ENCODE data around the gene MAP1B.
"Not testable (repeated sequence)": the region's sequence is repeated elsewhere in the genome, so short reads cannot be mapped to it uniquely, and the experiment has no call there.

Gene MAP1B

DNA sequence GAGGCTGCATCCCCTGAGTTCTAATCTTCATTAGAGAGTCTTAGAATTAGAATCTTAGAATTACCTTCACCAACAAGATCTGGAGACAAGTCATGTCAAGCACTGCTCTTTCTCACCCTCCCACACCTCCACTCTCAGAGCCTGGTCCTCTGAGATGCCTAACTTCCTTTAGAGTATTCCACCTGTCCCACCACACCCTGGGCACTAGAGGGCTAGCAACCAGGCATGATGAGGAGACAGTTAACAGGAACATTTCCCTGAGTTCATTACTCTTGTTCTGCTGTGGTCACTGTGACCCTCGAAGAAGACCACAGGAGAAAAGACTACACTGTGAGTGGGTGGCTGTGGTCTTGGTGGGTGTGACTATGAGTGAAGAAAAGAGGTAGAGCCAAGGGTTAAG, 25.2 kb upstream of the MAP1B start:
- peak; percentile 22 for ATAC-seq
- Mint-ChIP-seq H3K36me3 (no peaks in the 10 kb centered on the region), H3K27me3 (peaks cover 51% of the 10 kb centered on the region), H3K4me3 (no peak overlapping the region), H3K4me1 (no peaks in the 10 kb centered on the region), H3K9me3 (no peaks in the 10 kb centered on the region), H3K27ac (no peak overlapping the region)

- Mint-ChIP-seq H3K4me3 (no peak overlapping the region), H3K36me3 (no peaks in the 10 kb centered on the region), H3K9me3 (no peaks in the 10 kb centered on the region), H3K27ac (no peak overlapping the region), H3K4me1 (no peaks in the 10 kb centered on the region), H3K27me3 (peaks cover 31% of the 10 kb centered on the region)
- ATAC-seq: no peak
These were observed 22.4 kb upstream of the MAP1B start for GRCh38 chr5:72084876-72085275.

- H3K27ac Mint-ChIP-seq: no peak overlapping the region
- H3K9me3 Mint-ChIP-seq: no peaks in the 10 kb centered on the region
- peaks cover 28% of the 10 kb centered on the region for H3K27me3 Mint-ChIP-seq
- no peaks in the 10 kb centered on the region for H3K4me1 Mint-ChIP-seq
- ATAC-seq: no peak
- no peak overlapping the region for H3K4me3 Mint-ChIP-seq
- H3K36me3 Mint-ChIP-seq: no peaks in the 10 kb centered on the region
These were observed 22.0 kb upstream of the MAP1B start for GRCh38 chr5:72085319-72085718.

- H3K4me3 Mint-ChIP-seq: not testable (repeated sequence)
These were observed 17.6 kb upstream of the MAP1B start for GRCh38 chr5:72089713-72090112.

DNA sequence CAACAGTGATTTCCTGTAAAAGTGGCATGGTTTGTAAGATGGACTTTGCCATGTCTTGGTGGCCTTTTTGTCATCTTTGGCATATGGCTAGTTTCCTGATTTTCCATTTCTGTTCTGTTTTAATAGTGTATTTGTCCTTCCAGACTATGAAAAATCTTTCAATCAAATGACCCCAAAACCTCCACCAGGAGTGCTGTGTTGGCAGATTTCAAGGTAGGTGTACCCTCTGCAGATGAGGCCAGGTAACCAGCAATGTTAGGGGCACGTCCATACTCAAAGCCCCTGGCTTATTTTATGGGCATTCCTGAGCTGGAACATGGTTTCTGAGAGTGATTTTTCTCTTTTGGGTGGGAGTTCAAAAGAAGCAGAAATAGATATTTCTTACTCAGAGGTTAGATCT, 15.2 kb upstream of the MAP1B start:
- no peaks in the 10 kb centered on the region for H3K4me1 Mint-ChIP-seq
- H3K36me3 Mint-ChIP-seq: no peaks in the 10 kb centered on the region
- H3K4me3 Mint-ChIP-seq: no peak overlapping the region
- H3K9me3 Mint-ChIP-seq: no peaks in the 10 kb centered on the region
- H3K27ac Mint-ChIP-seq: no peak overlapping the region
- H3K27me3 Mint-ChIP-seq: peaks cover 12% of the 10 kb centered on the region
- ATAC-seq: no peak

More at GRCh38 chr5:72089713-72090112, 17.6 kb upstream of the MAP1B start:
- not testable (repeated sequence) for H3K9me3 Mint-ChIP-seq, H3K27ac Mint-ChIP-seq, ATAC-seq, H3K4me1 Mint-ChIP-seq, H3K36me3 Mint-ChIP-seq
- H3K27me3 Mint-ChIP-seq: peaks cover 14% of the 10 kb centered on the region

GRCh38 chr5:72093217-72093616, 14.1 kb upstream of the MAP1B start:
- Mint-ChIP-seq H3K4me3 (no peak overlapping the region), H3K27me3 (peaks cover 12% of the 10 kb centered on the region), H3K36me3 (no peaks in the 10 kb centered on the region), H3K9me3 (peaks cover 3% of the 10 kb centered on the region), H3K4me1 (no peaks in the 10 kb centered on the region), H3K27ac (no peak overlapping the region)
- no peak for ATAC-seq

DNA sequence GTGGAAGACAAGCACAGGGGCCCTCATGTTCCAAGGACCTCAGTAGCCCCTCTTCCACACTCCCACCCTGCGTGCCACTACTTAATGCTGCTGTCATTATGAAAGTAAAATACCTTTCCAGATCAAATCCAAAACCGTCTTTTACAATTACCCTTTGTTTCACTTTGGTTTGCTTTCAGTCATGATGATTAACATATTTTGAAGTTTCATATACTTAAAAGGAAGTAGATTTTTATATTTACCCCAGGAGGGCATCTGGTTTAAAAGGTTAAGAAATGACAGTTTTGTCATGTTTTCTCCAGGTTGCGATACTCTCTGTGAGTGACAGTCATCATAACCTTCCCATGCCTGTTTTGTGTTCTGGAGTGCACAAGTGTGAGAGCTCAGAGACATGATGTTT, 13.5 kb upstream of the MAP1B start:
- peaks cover 12% of the 10 kb centered on the region for H3K27me3 Mint-ChIP-seq
- no peak for ATAC-seq

GRCh38 chr5:72096602-72097188, 10.6 kb upstream of the MAP1B start:
- Mint-ChIP-seq H3K27ac (no peak overlapping the region), H3K4me3 (no peak overlapping the region), H3K27me3 (peaks cover 28% of the 10 kb centered on the region), H3K9me3 (peaks cover 3% of the 10 kb centered on the region), H3K36me3 (no peaks in the 10 kb centered on the region), H3K4me1 (no peaks in the 10 kb centered on the region)
- ATAC-seq: no peak

More for the DNA sequence above, 13.5 kb upstream of the MAP1B start:
- H3K9me3 Mint-ChIP-seq: peaks cover 3% of the 10 kb centered on the region
- no peaks in the 10 kb centered on the region for H3K36me3 Mint-ChIP-seq
- no peak overlapping the region for H3K4me3 Mint-ChIP-seq
- H3K27ac Mint-ChIP-seq: no peak overlapping the region
- no peaks in the 10 kb centered on the region for H3K4me1 Mint-ChIP-seq

- Mint-ChIP-seq H3K27ac (no peak overlapping the region), H3K4me1 (peaks cover 4% of the 10 kb centered on the region), H3K9me3 (peaks cover 3% of the 10 kb centered on the region), H3K4me3 (no peak overlapping the region), H3K27me3 (peaks cover 35% of the 10 kb centered on the region), H3K36me3 (no peaks in the 10 kb centered on the region)
- no peak for ATAC-seq
These were observed 5.4 kb upstream of the MAP1B start for GRCh38 chr5:72101828-72102227.

DNA sequence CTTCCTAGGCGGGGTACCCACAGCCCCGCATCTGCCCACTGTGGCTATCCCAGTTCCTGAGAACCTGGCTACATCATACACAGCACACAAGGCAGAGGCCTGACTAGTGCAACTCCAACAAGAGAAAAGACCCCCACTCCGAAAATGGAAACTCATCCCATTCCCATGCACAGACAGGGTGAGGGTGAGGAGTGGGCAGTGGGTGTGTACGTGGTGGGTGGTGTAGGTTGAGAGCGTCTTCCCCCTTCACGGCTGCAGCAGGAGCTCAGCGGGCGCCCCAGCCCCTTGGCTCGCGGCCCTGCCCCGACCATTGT, 501 bp upstream of the MAP1B start:
- ATAC-seq: no peak
- peak overlapping the region; percentile 68 for H3K4me3 Mint-ChIP-seq
- H3K27ac Mint-ChIP-seq: no peak overlapping the region
- H3K9me3 Mint-ChIP-seq: no peaks in the 10 kb centered on the region
- H3K27me3 Mint-ChIP-seq: peaks cover 62% of the 10 kb centered on the region
- peaks cover 22% of the 10 kb centered on the region for H3K4me1 Mint-ChIP-seq
- H3K36me3 Mint-ChIP-seq: no peaks in the 10 kb centered on the region

GRCh38 chr5:72107901-72108201, 576 bp downstream of the MAP1B start:
- peak overlapping the region; percentile 68 for H3K4me3 Mint-ChIP-seq
- peaks cover 22% of the 10 kb centered on the region for H3K4me1 Mint-ChIP-seq
- peak; percentile 32 for ATAC-seq
- H3K9me3 Mint-ChIP-seq: no peaks in the 10 kb centered on the region
- no peak overlapping the region for H3K27ac Mint-ChIP-seq
- H3K36me3 Mint-ChIP-seq: no peaks in the 10 kb centered on the region
- peaks cover 58% of the 10 kb centered on the region for H3K27me3 Mint-ChIP-seq

- H3K4me1 Mint-ChIP-seq: peaks cover 22% of the 10 kb centered on the region
- peaks cover 58% of the 10 kb centered on the region for H3K27me3 Mint-ChIP-seq
- no peak overlapping the region for H3K27ac Mint-ChIP-seq
- H3K9me3 Mint-ChIP-seq: no peaks in the 10 kb centered on the region
- no peaks in the 10 kb centered on the region for H3K36me3 Mint-ChIP-seq
- H3K4me3 Mint-ChIP-seq: peak overlapping the region; percentile 88
- ATAC-seq: peak; percentile 45
These were observed 1.2 kb downstream of the MAP1B start for GRCh38 chr5:72108202-72109061.

GRCh38 chr5:72109062-72109411, 1.8 kb downstream of the MAP1B start:
- H3K36me3 Mint-ChIP-seq: no peaks in the 10 kb centered on the region
- H3K27ac Mint-ChIP-seq: no peak overlapping the region
- H3K27me3 Mint-ChIP-seq: peaks cover 58% of the 10 kb centered on the region
- peaks cover 22% of the 10 kb centered on the region for H3K4me1 Mint-ChIP-seq
- H3K9me3 Mint-ChIP-seq: no peaks in the 10 kb centered on the region
- ATAC-seq: no peak
- peak overlapping the region; percentile 88 for H3K4me3 Mint-ChIP-seq

GRCh38 chr5:72109625-72110024, 2.4 kb downstream of the MAP1B start:
- ATAC-seq: no peak
- peaks cover 22% of the 10 kb centered on the region for H3K4me1 Mint-ChIP-seq
- H3K27ac Mint-ChIP-seq: no peak overlapping the region

DNA sequence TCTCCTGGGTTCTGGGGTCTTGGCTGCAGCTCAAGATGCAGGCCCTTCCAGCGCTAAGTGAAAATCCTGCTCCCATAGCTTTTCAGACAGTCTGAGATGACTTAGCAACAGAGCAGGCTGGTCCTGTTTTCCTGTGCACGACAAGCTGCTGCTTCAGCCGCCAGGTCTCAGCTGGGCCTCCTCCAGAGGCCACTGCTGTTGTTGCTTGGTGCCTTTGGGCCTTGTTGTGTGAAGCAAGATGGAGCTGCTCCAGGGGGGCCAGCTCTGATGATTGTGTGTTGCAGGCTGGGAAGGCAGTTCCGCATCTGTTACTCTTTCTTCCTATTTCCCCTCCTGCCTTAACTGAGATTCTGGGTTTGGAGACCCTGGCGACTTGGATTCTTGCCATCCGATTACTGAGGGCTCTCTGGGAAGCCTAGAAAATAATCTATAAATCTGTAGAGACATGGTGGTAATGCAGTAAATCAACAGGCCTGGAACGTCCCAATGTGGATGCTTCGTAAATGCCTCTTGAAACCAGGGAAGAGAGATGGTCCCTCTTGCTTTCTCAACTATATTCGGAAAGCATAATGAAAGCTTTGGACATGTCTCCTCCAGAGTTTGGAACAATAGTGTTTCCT, 3.2 kb downstream of the MAP1B start:
- ATAC-seq: no peak
- Mint-ChIP-seq H3K9me3 (no peaks in the 10 kb centered on the region), H3K27me3 (peaks cover 58% of the 10 kb centered on the region), H3K4me1 (peaks cover 22% of the 10 kb centered on the region), H3K36me3 (no peaks in the 10 kb centered on the region), H3K4me3 (no peak overlapping the region), H3K27ac (no peak overlapping the region)

More at GRCh38 chr5:72109625-72110024, 2.4 kb downstream of the MAP1B start:
- Mint-ChIP-seq H3K9me3 (no peaks in the 10 kb centered on the region), H3K27me3 (peaks cover 58% of the 10 kb centered on the region), H3K36me3 (no peaks in the 10 kb centered on the region), H3K4me3 (no peak overlapping the region)

- H3K27ac Mint-ChIP-seq: no peak overlapping the region
- no peak for ATAC-seq
- H3K4me1 Mint-ChIP-seq: peaks cover 14% of the 10 kb centered on the region
- H3K4me3 Mint-ChIP-seq: no peak overlapping the region
- H3K9me3 Mint-ChIP-seq: no peaks in the 10 kb centered on the region
- H3K27me3 Mint-ChIP-seq: peaks cover 50% of the 10 kb centered on the region
- no peaks in the 10 kb centered on the region for H3K36me3 Mint-ChIP-seq
These were observed 5.1 kb downstream of the MAP1B start for GRCh38 chr5:72112389-72112788.
